GM10266 (cell line): ENCODE measurements around the gene CCDC71L.

Source experiments
- DNase-seq: peaks from one replicate; pipeline ENCODE4 v3.0.0; 2012; ENCODE audit errors: extremely low spot score
- CTCF ChIP-seq: IDR thresholded peaks from 2 replicates; pipeline ENCODE4 v1.5.1; 2012; ENCODE audit warnings: mild to moderate bottlenecking, low read depth; ENCODE audit not compliant: control insufficient read depth, insufficient read depth; ENCODE audit errors: missing control alignments

The CCDC71L gene

GRCh38 chr7:106643216-106644000 is 17.6 kb downstream of the CCDC71L start:
- no peak for TF ChIP-seq CTCF
- no peak for DNase-seq

- DNase-seq = no peak
- TF ChIP-seq CTCF = no peak
Observed at GRCh38 chr7:106641416-106641815, 19.5 kb downstream of the CCDC71L start.

- no peak for DNase-seq
- TF ChIP-seq CTCF = no peak
Observed at GRCh38 chr7:106640368-106641141, 20.4 kb downstream of the CCDC71L start.

GRCh38 chr7:106639476-106640334 is 21.3 kb downstream of the CCDC71L start:
- DNase-seq = no peak
- no peak for TF ChIP-seq CTCF

GRCh38 chr7:106635411-106635810 is 25.5 kb downstream of the CCDC71L start:
- no peak for DNase-seq

GRCh38 chr7:106634958-106635357 is 26.0 kb downstream of the CCDC71L start:
- DNase-seq = no peak
- no peak for TF ChIP-seq CTCF

More at GRCh38 chr7:106635411-106635810, 25.5 kb downstream of the CCDC71L start:
- no peak for TF ChIP-seq CTCF
